HG03354 (cell line): ENCODE measurements around the gene APH1B.

ENCODE experiments used
- ATAC-seq: cut with Tn5 transposase; IDR thresholded peaks from one replicate; pipeline ENCODE4 v1.9.1; 2021; ENCODE audit warnings: mild to moderate bottlenecking; ENCODE audit not compliant: unreplicated experiment, poor library complexity, severe bottlenecking

APH1B gene

GRCh38 chr15:63250312-63250965 is 27.0 kb upstream of the APH1B start:
- ATAC-seq: no peak

DNA sequence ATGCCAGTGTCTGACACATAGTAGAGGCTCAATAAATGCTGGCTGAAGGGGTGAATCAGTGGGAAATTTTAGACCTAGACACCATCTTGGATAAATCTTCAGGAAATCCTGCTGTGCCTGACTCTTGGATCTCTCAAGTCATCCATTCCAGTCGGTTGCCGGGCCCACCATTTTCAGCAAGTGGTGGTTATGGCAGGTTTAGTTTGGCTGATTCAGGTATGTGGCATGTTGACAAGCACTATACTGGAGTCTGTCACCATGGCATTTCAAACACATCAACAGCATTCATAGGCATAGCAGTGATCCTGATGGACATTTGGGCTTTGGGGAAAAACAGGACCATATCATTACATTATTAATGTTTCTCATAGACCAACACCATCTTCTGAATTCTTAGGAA is 25.7 kb upstream of the APH1B start:
- ATAC-seq: no peak

- no peak for ATAC-seq
Measured at GRCh38 chr15:63252292-63252691, 25.1 kb upstream of the APH1B start.

- ATAC-seq: no peak
Measured at GRCh38 chr15:63254991-63255390, 22.4 kb upstream of the APH1B start.

DNA sequence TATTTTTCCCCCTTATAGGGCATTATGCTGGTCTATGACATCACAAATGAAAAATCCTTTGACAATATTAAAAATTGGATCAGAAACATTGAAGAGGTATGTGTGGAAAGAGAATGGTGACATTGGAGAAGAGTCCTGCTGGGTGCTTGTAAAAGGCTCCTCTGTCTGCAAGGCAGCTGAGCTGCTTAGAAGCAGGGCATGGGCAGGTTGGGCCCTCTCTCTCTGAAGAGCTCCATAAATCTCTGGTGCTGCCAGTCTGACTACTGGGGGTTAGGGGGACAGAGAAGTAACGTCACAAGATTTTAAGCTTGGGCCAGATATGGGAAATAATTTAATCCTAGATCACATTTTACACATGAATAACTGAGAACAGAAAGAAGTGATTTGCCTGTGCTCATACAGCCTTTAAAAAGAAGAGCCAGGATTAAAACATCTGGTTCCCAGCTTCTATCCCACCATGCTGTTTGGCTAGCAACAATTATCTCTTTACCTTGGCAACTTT is 21.9 kb upstream of the APH1B start:
- no peak for ATAC-seq

DNA sequence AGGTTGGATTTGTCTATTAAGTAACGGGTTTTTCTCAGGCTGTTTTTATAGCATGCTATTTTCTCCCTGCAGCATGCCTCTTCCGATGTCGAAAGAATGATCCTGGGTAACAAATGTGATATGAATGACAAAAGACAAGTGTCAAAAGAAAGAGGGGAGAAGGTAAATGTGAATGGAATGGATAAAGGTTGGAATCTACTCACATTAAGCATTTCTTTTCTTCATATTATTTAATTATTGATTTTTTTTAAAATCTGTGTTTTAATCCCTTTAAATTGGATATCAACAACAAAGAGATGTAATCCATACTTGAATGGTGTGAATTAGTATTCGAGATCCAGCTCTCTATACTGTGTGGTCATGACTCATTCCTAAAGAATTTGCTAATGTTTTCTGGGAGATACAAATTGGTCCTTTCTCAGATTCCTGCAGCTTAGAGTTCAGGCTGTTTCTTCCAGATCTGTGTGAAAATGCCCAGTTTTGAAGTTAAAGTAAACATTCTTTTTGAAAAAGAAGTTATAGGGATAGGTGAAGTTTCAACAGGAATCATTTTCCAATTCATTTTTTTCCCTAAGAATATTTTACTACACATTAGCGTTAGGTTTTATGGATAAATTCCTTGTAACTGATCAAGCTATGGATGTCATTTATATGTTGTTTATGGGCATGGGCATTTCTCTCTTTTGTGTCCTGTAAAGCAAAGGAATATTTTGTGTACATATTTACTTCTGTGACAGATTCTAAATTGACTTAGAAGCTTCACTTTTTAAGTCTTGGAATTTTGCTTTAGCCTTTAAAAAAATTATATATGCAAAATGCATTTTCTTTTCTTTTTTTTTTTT is 20.8 kb upstream of the APH1B start:
- ATAC-seq: no peak

DNA sequence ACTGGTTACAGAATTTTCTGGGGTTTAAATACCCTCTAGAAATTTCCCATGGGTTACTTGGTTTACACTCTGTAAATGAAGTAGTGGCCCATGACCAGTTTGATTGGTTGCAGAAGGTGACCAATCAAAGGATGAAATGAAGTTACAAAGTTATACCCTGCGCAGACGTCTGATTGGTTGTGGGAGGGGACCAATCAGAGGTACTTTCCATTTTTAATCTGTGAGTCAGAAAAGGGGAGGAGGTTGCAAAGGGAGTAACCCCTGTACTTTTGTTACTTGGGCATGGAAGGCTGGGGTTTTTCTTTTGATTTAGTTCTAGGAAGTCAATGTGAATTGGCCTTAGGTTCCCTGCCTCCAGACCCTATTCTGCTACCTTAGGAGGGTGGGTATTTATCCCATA is 18.7 kb upstream of the APH1B start:
- ATAC-seq: no peak

- ATAC-seq: no peak
Measured at GRCh38 chr15:63260791-63261190, 16.6 kb upstream of the APH1B start.

DNA sequence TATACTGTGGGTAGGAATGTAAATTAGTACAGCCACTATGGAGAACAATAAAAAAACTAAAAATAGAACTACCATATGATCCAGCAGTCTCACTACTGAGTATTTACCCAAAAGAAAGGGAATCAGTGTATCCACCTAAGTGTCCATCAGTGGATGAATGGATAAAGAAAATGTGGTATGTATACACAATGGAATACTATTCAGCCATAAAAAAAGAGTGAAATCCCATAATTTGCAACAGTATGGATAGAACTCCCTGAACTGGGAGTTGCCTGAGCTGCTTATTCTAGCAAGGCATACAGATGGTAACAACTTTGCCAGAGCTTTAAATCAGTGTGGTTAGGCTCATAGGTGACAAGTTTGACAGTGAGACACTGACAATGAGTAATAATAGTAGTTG is 16.1 kb upstream of the APH1B start:
- no peak for ATAC-seq

GRCh38 chr15:63263519-63263918 is 13.9 kb upstream of the APH1B start:
- ATAC-seq: no peak

DNA sequence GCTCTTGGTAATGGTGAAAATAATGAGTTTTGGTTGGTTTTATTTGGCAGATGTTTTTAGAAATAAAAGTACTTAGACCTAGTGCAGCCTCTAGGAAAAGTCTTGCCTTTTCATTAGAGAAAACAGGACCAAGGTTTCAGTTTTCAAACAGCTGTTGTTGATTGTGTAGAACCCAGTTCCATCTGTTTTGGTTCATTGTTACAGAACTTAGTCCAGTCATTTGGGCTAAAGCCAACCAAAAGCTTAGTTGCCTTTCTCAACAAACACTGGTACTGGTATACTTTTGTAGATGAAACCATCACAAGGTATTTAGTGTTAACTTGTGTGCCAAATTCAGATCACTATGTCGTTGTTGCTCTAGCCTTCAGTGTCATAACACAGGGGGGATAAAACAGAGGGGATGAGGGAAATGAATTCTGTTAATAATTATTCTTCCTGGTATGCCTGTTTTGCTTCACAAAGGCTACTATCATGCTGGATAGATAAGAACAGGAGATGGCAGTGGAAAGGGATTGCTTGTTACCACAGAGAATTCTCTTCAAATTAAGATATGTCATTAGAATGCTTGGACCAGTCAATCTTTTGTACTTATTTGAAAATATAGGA is 12.6 kb upstream of the APH1B start:
- ATAC-seq: no peak

DNA sequence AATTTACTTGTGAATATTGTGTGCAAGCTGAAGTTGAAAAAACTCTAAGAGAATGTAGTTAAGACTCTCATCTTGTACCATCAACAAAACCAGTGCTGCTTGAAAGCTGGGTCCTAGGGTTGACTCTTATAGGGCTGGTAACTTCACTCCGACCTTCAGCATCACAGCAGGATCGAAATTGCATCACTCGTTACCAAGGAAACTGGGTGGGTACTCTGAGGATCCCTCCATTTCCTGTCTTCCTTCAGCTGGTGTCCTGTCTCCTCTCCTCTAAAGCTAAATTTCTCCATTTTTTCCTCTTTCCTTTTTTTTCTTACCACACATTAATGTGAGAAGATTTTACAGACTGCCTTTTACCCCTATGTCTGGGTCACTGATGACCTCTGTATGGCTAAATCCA is 3.0 kb upstream of the APH1B start:
- no peak for ATAC-seq

GRCh38 chr15:63276342-63277037 is 915 bp upstream of the APH1B start:
- ATAC-seq: peak; percentile 25

- peak; percentile 35 for ATAC-seq
Measured at GRCh38 chr15:63277893-63278456, 570 bp downstream of the APH1B start.

DNA sequence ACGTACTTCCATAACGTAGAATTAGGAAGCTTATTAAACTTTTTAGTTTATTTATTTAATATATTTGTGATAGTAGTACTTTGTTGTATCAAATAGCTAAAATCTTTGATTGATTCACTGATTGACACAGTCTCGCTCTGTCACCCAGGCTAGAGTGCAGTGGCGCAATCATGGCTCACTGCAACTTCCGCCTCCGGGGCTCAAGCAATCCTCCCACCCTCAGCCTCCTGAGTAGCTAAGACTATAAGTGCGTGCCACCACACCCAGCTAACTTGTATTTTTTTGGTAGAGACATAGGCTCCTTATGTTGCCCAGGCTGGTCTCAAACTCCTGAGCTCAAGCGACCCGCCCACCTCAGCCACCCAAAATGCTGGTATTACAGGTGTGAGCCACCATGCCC is 5.7 kb downstream of the APH1B start:
- no peak for ATAC-seq

GRCh38 chr15:63284335-63284734 is 6.9 kb downstream of the APH1B start:
- ATAC-seq: no peak

DNA sequence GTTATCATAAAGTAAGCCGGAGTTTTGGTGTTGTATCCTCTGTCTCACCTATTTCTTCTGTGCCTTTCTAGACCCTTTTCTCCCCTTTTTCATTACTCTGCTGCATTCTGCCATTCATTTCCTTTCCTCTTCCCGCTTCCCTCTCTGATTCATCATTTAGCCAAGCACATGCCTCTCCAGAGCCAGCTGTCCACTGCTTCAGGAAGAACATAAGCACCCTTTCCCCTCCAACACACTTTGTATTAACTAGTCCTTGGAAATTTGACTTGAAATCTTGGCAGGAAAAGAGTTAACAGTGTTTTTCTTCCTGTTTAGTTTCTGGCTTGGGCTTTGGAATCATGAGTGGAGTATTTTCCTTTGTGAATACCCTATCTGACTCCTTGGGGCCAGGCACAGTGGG is 9.7 kb downstream of the APH1B start:
- no peak for ATAC-seq

- no peak for ATAC-seq
Measured at GRCh38 chr15:63288342-63288741, 10.9 kb downstream of the APH1B start.

DNA sequence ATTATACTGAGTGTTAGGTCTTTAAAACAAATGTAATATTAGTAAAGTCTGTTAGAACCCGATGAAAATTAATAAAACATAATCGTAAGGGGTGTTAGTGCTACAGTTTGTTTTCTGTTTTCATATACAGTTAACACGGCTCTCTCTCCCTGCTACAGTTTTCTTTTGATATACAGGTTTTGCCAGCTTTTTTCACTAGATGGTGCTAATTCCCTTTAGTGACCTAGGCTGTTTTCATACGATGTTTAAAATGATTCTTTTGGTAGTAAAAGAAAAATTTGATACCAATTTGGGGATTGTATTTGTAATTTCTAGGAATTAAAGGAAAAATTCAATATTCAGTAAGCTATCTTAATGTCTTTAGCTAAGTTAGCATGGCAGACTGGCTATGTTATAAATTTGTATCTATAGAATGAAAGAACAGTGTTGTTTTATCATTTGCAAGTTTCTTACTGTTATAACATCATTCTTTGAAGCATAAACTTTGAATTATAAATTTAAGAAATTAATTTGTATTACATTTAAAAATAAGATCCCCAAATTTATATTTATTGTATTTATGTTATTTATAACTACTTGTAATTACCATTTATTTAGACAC is 11.5 kb downstream of the APH1B start:
- ATAC-seq: no peak

DNA sequence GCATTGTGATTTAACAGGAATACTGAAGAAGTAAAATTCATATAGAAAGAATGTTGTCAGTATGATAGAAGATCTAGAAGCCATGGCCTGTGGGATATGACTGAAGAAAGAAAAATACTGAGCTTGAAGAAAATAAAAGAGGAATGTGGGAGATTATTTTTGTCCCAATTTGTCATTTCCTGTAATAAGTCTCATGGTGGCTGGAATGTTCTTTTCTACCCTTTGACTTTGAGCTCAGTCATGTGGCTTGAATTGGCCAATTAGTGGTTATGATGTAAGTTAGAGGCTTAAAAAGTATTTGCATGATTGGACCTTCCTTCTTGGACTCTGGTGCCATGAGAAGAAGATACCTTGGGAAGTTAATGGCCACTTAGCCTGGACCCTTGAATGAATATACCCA is 14.1 kb downstream of the APH1B start:
- no peak for ATAC-seq
